GM18505 (cell line): Measurements from ENCODE around the gene NEK6.
A peak's percentile ranks its signal among the peaks of the same experiment; 100 is the strongest.

Experiments used
- ATAC-seq: cut with Tn5 transposase; IDR thresholded peaks from one replicate; pipeline ENCODE4 v1.9.1; 2021; ENCODE audit not compliant: unreplicated experiment
- POLR2A ChIP-seq: IDR thresholded peaks from 4 replicates; pipeline ENCODE4 v1.6.1; 2011; ENCODE audit warnings: borderline replicate concordance; ENCODE audit not compliant: insufficient read depth, insufficient read length; ENCODE audit errors: extremely low read depth

The NEK6 gene

DNA sequence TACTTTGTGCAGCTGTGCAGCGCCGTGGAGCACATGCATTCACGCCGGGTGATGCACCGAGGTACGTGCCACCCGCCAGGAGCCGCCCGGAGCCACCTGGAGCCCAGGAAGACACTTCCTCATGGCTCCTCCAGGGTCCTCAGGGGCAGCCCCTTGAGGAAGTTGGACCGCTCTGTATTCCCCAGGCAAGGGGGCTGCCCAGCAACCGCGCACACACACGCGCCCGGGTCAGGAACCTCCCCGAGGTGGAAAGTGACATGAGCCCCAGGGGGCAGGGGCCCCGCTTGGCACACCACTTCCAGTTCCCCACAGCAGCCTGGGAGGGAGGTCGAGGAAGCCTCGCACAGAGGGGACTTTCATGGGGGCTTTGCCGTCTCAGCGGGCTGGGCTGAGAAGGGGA is 68.6 kb downstream of the NEK6 start:
- no peak for TF ChIP-seq POLR2A
- ATAC-seq = no peak

DNA sequence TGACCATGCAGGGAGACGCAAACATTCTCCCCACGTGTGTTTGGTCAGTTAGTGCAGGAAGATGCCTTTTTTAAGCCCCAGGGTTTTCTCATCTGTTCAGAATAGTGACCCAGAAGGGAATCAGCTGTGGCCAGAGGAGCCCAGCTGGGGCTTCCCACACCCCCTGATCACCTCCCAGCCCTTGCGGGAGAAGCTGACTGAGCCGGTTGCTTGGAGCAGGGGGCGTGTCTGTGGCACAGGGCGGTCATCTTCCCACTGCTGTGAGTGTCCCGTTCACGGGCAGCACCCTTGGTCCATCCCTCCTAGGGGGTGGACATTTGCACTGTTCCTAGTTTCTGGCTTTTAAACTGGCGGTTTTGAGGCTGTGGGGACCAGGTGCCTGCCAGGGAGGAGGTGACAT is 69.7 kb downstream of the NEK6 start:
- TF ChIP-seq POLR2A = no peak
- no peak for ATAC-seq

DNA sequence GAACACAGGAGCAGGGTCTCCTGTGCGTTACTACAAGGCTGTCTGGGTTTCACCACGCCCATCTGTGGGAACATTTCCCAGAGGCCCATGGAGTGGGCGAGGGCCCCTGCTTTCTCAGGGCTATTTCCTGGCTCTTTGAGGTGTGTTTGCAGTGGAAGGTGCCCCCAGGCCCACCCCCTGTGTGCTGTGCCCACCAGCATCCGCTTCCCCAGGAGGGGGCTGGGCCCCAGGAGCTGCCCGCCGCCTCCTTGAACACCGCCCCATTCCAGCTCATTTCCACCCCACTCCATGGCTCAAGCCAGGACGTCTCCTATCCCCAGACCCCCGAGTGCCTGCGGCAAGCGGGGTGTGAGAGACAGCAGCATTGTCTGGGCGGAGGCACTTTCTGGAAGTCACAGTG is 70.5 kb downstream of the NEK6 start:
- no peak for ATAC-seq
- TF ChIP-seq POLR2A = no peak

DNA sequence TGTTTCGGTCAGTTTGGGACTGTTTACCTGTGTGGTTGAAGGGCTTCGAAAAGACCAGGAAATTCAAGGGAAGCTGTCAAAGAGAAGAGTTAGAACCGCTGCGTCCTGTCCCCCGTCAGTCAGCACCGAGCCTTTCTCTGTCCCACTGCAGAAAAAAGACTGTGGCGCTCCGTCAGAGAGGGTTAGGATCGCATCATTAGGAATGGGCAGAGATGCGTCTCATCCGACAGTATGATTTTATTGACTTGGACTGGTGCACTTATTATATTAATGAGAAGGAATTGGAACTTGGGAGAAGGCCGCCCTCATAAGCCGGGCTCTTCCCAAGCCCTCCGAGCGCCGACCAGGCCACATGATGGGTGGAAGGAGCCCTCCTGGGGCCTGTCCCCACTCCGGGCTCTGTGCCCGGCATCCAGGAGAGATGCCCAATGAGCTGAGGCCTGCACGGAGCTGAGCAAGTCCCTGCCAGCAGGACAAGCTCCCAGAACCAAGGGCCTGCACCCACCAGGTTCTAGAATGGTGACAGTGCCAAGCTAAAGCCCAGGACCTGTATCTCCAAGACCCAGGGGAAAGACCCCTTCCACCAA is 71.5 kb downstream of the NEK6 start:
- TF ChIP-seq POLR2A = no peak
- ATAC-seq = no peak

DNA sequence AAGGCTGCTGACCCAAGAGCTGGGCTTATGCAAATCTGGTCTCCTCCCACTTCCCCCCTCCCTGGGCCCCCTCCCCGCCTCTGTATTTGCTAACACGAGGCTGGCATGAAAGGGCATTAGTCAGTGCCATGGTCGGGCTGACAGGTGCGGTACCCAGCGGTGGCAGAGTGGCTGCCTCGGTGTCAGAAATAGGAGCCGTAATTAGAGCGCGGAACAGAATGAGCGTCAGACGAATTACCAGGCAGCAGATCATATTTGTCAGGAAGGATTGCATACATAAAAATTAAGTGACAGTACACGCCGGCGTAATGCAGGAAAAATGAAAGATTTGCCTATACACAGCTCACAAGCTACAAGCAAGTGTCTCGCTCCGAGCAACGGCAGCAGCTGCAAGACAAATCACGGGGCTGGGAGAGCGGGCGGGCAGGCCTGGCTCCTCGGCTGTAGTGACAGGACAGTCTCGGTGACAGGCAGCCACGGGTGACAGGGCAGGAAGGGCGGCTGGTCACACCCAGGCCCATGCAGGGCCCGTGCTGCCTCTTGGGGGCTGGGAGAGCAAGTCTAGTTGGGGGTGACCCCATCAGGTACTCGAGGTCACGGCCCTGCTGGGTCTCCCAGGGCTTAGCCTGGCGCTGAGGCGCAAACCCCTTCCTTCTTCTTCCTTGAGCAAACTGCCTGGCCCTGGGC is 72.4 kb downstream of the NEK6 start:
- ATAC-seq = no peak
- no peak for TF ChIP-seq POLR2A

DNA sequence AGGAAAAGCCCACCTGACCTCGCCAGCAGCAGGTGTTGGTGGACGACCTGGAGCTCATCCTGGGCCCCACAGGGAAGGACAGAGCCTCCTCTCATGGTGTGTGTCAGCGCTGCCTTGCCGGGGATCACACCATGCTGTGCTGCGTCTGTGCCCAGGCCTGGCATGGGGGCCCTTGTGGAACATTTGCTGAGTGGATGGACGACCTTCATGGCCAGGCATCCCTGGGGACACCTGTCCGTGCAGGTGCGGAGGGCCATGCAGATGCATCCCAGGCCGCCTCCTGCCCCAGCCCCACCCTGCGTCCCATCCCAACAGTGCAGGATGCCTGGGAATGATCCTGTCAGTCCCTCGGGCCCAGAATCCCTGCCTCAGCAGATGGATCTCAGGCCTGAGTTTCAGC is 73.8 kb downstream of the NEK6 start:
- no peak for ATAC-seq
- TF ChIP-seq POLR2A = no peak

DNA sequence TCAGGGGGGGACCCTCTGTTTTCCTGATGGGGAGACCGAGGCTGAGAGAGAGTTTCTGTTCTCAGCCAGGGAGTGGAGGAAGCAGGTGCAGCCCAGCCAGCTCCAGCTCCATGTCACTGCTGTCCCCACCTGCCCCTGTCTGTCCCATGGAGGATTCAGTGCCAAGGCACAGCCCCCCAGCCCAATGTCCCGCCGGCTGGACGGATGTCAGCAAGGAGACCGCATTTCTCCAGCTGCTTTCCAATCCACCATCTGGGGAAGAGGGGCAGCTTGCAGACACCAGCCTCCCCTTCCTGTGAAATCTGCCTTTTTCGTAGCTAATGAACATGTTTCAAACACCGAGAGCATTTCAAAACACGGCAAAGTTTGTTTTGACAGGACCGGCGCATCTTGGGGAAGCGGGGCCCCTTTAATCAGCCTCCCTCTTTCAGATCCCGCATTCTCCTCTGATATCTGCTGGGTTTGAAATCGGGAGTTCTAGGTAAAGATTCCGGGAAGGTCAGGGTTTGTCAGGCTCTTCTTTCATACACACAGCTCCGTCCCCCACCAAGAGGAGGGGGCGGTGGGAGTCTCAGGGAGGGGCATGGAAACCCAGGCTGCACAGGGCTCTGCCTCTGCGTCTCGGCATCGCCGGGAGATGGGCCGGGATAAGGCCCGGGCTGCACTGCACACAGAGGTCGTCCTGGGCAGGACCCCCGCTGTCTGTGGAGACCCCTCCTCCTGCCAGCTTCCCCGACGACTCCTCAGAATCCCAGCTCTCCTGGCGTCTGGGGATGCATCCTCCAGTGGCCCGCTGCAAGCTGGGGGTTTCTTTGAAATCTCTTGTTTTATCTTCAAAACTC is 74.8 kb downstream of the NEK6 start:
- no peak for ATAC-seq

DNA sequence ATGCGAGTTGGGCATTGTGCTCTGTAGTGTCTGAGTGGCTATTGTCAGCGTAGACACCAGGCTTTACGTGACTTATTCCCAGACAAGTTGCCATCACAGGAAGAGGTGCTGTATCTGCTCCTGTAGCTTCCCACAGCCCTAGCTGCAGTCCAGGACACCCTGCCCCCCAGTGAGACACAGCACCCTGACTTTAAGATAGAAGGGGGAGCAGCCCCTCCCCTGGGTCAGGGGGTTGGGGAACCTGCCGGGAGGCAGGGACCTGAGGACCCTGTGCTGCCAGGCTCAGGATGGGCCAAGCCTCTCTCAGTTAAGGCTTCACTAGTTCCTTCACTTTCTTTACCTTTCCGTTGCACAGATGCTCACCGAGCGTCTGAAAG is 75.4 kb downstream of the NEK6 start:
- ATAC-seq = no peak

More for the DNA sequence above, 74.8 kb downstream of the NEK6 start:
- TF ChIP-seq POLR2A = no peak

DNA sequence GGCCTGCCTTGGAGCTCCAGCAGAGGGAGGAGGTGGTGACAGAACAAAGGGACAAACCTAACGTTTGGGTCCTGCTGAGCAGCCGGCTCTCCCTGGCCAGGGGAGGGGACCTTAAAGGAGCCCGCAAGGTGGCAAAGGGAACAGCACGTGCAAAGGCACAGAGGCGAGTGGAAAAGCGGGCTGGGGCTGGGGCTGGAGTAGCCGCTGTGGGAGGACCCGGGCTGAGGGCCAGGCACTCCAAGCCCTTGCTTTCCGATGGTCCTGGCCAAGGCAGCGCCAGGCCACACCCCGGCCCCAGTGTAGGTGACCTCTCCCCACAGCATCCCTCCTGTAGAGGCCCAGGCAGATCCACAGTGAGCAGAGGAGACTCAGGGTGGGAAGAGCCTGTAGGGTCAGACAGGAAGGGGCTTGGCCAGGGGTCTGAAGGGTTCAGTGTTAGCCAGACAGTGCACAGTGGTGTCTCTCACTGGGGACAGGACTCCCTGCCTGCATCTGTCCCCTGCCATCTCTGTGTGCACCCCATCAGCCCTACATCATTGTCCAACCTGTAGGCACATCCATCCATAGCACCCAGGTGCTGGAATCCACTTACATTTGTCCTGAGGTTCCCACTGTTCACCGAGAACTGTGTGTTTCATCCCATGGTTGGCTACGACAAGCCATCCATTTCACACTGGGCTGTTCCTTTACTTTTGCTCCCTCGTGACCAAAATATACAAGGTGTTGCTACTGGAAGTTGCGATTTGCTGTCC is 77.0 kb downstream of the NEK6 start:
- ATAC-seq = no peak
- no peak for TF ChIP-seq POLR2A

More for the DNA sequence above, 75.4 kb downstream of the NEK6 start:
- no peak for TF ChIP-seq POLR2A

DNA sequence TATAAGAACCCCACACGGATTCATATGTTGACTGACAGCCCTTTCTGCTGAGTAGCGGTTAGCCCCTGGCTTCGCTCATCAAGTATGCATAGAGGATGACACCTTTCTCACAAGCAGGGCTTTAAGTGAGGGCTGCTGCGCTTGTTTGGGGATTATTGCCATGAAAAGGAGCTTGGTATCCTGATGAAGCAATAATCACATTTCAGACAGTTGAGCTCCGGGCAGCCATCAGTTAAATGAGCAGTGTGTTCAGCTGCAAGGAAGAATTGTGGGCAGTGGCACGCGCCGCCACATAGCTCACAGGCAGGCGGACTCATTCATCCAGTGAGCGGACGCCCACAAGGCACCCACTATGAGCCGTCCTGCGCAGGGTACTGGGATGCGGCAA is 77.6 kb downstream of the NEK6 start:
- ATAC-seq = no peak
- no peak for TF ChIP-seq POLR2A

DNA sequence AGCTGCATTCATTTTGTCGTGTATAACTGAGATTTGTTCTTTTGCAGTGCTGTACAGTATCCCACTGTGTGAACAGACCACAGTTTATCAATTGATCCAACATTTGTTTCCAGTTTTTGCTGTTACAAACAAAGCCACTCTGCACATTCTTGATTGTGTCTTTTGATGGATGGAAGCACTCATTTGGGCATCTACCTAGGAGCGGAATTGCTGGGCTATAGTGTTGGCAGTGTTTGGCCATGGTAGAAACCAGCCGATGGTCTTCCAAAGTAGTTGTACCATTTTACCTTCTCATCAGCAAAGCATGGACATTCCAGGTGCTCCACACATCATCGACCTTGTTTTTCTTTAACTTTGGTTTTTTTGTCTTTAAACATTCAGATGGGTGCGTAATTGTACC is 79.8 kb downstream of the NEK6 start:
- ATAC-seq = no peak
- peak; percentile 33 for TF ChIP-seq POLR2A

DNA sequence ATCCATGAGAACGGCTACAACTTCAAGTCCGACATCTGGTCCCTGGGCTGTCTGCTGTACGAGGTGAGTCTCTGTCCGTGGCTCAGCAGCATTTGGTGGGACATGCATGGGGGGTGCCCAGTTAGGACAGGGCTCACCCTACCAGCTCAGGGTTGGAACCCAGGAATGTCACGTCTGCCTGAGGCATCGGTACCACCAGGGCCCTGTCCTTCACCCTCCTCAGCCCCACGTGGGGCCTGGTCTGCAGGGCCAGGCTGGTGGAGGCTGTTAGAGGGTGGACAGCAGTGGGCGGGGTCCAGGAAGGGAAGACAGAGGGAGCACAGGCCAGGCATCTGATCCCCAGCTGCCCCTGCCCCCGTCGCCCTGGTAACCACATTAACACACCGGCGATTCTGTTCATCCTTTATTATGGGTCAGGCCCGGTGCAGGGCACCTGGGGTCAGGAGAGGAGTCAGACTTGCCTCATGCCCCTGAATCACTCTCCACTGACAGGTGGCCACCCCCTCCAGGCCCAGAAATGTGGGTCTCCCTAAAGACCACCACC is 81.9 kb downstream of the NEK6 start:
- ATAC-seq = no peak
- no peak for TF ChIP-seq POLR2A
